Gastrocnemius medialis (tissue), 4 donors: ENCODE results near the gene ZSWIM4.
"Not testable (repeated sequence)": the region's sequence is repeated elsewhere in the genome, so short reads cannot be mapped to it uniquely, and the experiment has no call there.

ENCODE experiments used
- CTCF ChIP-seq, 5 experiments: fragments of 450-650 bp in 3 of 5; fragments of 200-600 bp in 2 of 5; sonication (generic) in 2 of 5; IDR thresholded peaks in 4 of 5; conservative IDR thresholded peaks in 1 of 5; 1 replicate in 4 of 5; 2 replicates in 1 of 5; pipeline ENCODE4 v1.5.1; 2016 to 2019; ENCODE audit warnings: antibody characterized with exemption in 5 of 5, mild to moderate bottlenecking in 3 of 5, moderate library complexity in 3 of 5
- POLR2A ChIP-seq, 2 donors: fragments of 450-650 bp; IDR thresholded peaks; one replicate each; pipeline ENCODE4 v1.6.1; 2017; ENCODE audit warnings: antibody characterized with exemption in 2 of 2, mild to moderate bottlenecking in 2 of 2, moderate library complexity in 2 of 2

GRCh38 chr19:13779794-13780193 is 15.4 kb upstream of the ZSWIM4 start:
- TF ChIP-seq CTCF (IDR thresholded peaks at IDR 0.05 in 4 of 5, conservative IDR thresholded peaks at IDR 0.05 in 1 of 5); POLR2A (IDR thresholded peaks at IDR 0.05): not testable (repeated sequence)
